ENCODE measurements around the gene MED23. TPM values are rescaled to one million over a fixed set of nuclear protein-coding genes. Genes with fewer than 3 reads are reported as not detected.
"Not testable (repeated sequence)": the region's sequence is repeated elsewhere in the genome, so short reads cannot be mapped to it uniquely, and the experiment has no call there.

The MED23 gene
- total RNA-seq, 1 donor from 2014 or later: 35.1 TPM

- DNase-seq (ENCODE audit: low read depth in 2 of 2): peak in 1 of 2 donors; percentile 26
These were observed 53.9 kb downstream of the MED23 start for GRCh38 chr6:131574133-131574532.

- no peak for DNase-seq (ENCODE audit: low read depth in 2 of 2)
These were observed 55.2 kb downstream of the MED23 start, which contains the start of gene ARG1 for GRCh38 chr6:131572686-131573415. Gene ARG1, plus strand, starts transcription at chr6:131573226. Its CDS starts 57 bp downstream, at chr6:131573283.

GRCh38 chr6:131568726-131569125, 59.3 kb downstream of the MED23 start:
- DNase-seq (ENCODE audit: low read depth in 2 of 2): no peak

GRCh38 chr6:131565056-131565455, 63.0 kb downstream of the MED23 start:
- peak in 1 of 2 donors; percentile 9 for DNase-seq (ENCODE audit: low read depth in 2 of 2)

GRCh38 chr6:131561925-131562707, 65.9 kb downstream of the MED23 start:
- no peak for DNase-seq (ENCODE audit: low read depth in 2 of 2)

GRCh38 chr6:131558922-131559321, 69.1 kb downstream of the MED23 start:
- no peak for DNase-seq (ENCODE audit: low read depth in 2 of 2)

- DNase-seq (ENCODE audit: low read depth in 2 of 2): no peak
These were observed 72.0 kb downstream of the MED23 start for GRCh38 chr6:131555992-131556391.

GRCh38 chr6:131552572-131552971, 75.5 kb downstream of the MED23 start:
- no peak for DNase-seq (ENCODE audit: low read depth in 2 of 2)

GRCh38 chr6:131551902-131552301, 76.1 kb downstream of the MED23 start:
- DNase-seq (ENCODE audit: low read depth in 2 of 2): no peak

GRCh38 chr6:131549811-131550210, 78.2 kb downstream of the MED23 start:
- DNase-seq (ENCODE audit: low read depth in 2 of 2): no peak

GRCh38 chr6:131548441-131548840, 79.6 kb downstream of the MED23 start:
- no peak for DNase-seq (ENCODE audit: low read depth in 2 of 2)

- DNase-seq (ENCODE audit: low read depth in 2 of 2): no peak
These were observed 80.6 kb downstream of the MED23 start for GRCh38 chr6:131547488-131547887.

GRCh38 chr6:131545317-131545716, 82.7 kb downstream of the MED23 start:
- DNase-seq (ENCODE audit: low read depth in 2 of 2): no peak

- DNase-seq (ENCODE audit: low read depth in 2 of 2): not testable (repeated sequence)
These were observed 89.4 kb downstream of the MED23 start for GRCh38 chr6:131538615-131539014.

GRCh38 chr6:131532580-131533039, 95.4 kb downstream of the MED23 start:
- no peak for DNase-seq (ENCODE audit: low read depth in 2 of 2)

GRCh38 chr6:131531681-131532080, 96.4 kb downstream of the MED23 start:
- not testable (repeated sequence) for DNase-seq (ENCODE audit: low read depth in 2 of 2)

- not testable (repeated sequence) for DNase-seq (ENCODE audit: low read depth in 2 of 2)
These were observed 97.1 kb downstream of the MED23 start for GRCh38 chr6:131530936-131531335.

GRCh38 chr6:131524695-131525336, 103.2 kb downstream of the MED23 start:
- DNase-seq (ENCODE audit: low read depth in 2 of 2): no peak

- no peak for DNase-seq (ENCODE audit: low read depth in 2 of 2)
These were observed 103.9 kb downstream of the MED23 start for GRCh38 chr6:131523988-131524673.
